Cardiac fibroblast (primary cell): ENCODE data around the gene ZNF232.
A peak's percentile ranks its signal among the peaks of the same experiment; 100 is the strongest.

Source experiments
- DNase-seq, 2 donors: peaks; one replicate each; pipeline versions ENCODE4 v3.0.0 to v3.0.0-alpha.2; 2010; ENCODE audit warnings: low read depth in 2 of 2
- H3K4me3 ChIP-seq, 2 donors: replicated peaks in 1 of 2; 1 replicate in 1 of 2; 2 replicates in 1 of 2; pipeline ENCODE4 v1.5.1; 2011; ENCODE audit warnings: low read depth in 2 of 2, low read length in 2 of 2, mild to moderate bottlenecking in 2 of 2, moderate library complexity in 1 of 2
- TF ChIP-seq, protein P1 (sequence below): IDR thresholded peaks from one replicate; pipeline ENCODE4 v1.5.1; 2011; ENCODE audit warnings: low read depth, mild to moderate bottlenecking, low read length, inconsistent platforms

The ZNF232 gene

DNA sequence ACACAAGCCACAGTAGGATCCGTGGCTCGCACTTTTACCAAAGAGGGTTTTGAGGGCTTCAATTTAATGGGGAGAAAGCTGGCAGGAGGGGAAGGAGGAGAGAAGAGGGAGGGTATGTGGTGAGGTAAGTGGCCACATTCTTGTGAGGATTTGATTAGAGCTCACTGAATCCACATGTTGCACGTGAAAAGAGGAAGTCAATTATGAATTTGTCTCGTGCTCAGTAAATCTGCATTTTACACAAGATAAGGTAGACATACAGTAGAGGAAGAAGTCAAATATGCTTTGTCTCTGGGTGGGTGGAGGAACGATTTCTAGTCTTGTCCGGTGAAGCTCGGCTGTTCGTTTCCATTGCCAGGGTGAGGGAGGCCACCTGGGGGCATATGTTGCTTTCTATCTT, 862 bp downstream of the ZNF232 start:
- H3K4me3 ChIP-seq = peak overlapping the region; percentile 91 to 95
- TF ChIP-seq, protein P1, sequence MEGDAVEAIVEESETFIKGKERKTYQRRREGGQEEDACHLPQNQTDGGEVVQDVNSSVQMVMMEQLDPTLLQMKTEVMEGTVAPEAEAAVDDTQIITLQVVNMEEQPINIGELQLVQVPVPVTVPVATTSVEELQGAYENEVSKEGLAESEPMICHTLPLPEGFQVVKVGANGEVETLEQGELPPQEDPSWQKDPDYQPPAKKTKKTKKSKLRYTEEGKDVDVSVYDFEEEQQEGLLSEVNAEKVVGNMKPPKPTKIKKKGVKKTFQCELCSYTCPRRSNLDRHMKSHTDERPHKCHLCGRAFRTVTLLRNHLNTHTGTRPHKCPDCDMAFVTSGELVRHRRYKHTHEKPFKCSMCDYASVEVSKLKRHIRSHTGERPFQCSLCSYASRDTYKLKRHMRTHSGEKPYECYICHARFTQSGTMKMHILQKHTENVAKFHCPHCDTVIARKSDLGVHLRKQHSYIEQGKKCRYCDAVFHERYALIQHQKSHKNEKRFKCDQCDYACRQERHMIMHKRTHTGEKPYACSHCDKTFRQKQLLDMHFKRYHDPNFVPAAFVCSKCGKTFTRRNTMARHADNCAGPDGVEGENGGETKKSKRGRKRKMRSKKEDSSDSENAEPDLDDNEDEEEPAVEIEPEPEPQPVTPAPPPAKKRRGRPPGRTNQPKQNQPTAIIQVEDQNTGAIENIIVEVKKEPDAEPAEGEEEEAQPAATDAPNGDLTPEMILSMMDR = no peak
- DNase-seq = no peak

DNA sequence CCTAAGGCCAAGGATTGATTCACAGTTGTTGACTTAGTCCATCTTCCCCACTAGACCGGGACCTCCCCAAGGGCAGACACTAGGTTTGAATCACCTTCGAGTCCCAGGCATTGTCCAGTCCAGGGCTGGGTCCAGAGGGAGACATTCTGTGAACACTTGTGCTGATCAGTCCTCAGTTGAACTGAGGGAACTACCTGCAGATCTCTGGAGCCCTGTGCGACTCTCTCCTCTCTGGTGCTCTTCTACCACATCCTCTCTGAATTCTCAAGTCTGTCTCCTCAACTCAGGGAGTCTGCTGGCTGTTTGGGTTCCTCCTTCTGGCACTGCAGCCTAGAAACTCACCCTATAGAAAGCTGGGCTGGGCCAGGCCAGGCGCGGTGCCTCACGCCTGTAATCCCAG, 10.8 kb downstream of the ZNF232 start:
- TF ChIP-seq, protein P1 = no peak
- H3K4me3 ChIP-seq = no peak overlapping the region
- no peak for DNase-seq

DNA sequence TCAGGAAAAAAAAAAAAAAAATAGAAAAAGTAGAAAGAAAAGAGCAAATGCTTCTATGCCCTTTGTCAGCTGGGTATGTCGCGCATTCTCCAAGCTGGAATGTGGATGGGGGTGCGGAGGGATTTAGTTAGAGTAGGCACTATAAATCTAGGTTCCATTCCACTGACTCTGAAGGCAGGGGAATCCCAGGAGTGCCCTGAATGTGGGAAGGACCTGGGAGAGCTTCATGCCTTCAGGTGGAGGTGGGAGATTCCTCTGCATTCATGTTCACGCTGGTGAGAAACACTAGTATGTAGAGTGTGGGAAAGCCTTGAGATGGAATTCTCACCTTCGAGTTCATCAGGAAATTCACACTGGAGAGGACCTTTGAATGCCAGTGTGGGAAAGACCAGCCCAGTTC, 12.4 kb downstream of the ZNF232 start:
- TF ChIP-seq, protein P1 = no peak
- no peak overlapping the region for H3K4me3 ChIP-seq
- DNase-seq = no peak

DNA sequence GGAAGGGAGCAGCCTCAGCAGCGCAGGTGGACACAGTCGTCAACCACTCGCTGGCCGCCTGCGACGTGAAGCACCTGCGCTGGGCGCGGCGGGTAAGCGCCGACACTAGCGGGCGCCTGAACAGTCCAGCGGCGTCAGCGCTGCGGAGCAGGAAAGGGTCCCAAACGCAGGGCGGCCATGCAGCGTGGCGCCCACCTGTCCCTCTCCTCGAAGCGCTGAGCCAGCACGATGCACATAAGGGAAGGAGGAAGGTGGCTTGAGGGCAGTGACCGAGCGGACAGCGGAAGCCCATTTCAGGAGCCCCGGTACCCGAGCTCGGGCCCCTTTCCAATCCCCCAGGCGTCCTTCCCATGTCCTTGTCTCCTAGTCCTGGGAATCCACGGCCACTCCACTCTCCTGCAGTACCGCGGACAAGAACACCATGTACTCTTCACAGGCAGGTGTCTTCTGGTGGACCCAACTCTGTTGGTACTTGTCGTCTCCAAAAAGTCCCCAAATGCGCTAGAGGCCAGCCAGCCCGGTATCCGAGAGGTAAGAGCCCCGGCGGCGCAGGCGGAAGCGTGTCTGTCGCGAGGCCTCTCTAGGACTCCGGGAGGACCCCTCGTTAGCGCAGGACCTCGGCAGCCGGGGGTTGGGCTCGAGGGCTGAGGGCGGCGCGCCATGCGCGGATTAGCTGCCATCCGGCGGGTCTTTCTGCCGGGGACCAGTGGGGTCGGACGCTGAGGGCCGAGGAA, 14.4 kb downstream of the ZNF232 start:
- TF ChIP-seq, protein P1 = no peak
- H3K4me3 ChIP-seq = no peak overlapping the region
- no peak for DNase-seq

DNA sequence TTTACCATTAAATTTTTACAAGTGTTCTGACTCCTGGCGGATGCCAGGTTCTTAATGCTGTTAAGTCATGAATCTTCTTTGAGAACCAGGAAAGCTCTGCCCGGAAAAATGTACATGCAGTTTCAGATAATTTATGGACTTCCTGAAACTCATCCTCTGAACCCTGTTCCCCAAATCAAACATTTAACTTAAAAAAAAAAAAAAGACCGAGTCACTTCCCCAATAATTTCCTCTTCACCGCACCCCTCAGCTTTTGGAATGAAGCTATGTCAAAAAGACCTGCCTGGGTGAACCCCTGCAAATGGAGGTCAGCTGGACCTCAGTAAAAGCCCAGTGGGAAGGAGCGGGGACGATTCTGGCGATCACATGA, 15.0 kb downstream of the ZNF232 start:
- TF ChIP-seq, protein P1 = no peak
- H3K4me3 ChIP-seq = no peak overlapping the region
- DNase-seq = no peak

DNA sequence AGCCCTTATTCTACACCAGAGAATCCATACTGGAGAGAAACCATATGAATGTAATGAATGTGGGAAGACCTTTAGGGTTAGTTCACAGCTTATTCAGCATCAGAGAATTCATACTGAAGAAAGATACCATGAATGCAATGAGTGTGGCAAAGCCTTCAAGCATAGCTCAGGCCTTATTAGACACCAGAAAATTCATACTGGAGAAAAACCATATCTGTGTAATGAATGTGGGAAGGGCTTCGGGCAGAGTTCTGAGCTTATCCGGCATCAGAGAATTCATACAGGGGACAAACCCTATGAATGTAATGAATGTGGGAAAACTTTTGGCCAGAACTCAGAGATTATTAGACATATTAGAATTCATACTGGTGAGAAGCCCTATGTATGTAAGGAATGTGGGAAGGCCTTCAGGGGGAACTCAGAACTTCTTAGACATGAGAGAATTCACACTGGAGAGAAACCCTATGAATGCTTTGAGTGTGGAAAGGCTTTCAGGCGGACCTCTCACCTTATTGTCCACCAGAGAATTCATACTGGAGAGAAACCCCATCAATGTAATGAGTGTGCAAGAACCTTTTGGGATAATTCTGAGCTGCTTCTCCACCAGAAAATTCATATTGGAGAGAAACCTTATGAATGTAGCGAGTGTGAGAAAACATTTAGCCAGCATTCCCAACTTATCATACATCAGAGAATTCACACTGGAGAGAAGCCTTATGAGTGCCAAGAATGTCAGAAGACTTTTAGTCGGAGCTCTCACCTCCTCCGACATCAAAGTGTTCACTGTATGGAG, 19.3 kb downstream of the ZNF232 start:
- H3K4me3 ChIP-seq = no peak overlapping the region
- no peak for DNase-seq
- TF ChIP-seq, protein P1 = no peak
